Activated T-helper 9 cell treated with anti-CD3 and anti-CD28 coated beads, Interleukin-2, amount 50 U/mL, for 16 hours (primary cell): ENCODE data around the gene CSNK1D.
A peak's percentile ranks its signal among the peaks of the same experiment; 100 is the strongest.

Experiments used
- DNase-seq: peaks from one replicate; pipeline ENCODE4 v3.0.0-alpha.2; 2020; ENCODE audit warnings: low read depth

CSNK1D gene

GRCh38 chr17:82273327-82274133 lies at the start of gene CSNK1D:
Gene CSNK1D (minus strand): TSS chr17:82273700. CDS start chr17:82273381, 319 bp downstream.
- peak; percentile 88 for DNase-seq

- DNase-seq, result no peak
These were observed 49.3 kb upstream of the CSNK1D start for GRCh38 chr17:82322526-82323453.

GRCh38 chr17:82321947-82322466 lies 48.5 kb upstream of the CSNK1D start:
- no peak for DNase-seq

- peak; percentile 75 for DNase-seq
These were observed 47.7 kb upstream of the CSNK1D start for GRCh38 chr17:82320956-82321927.

GRCh38 chr17:82320140-82320840 lies 46.8 kb upstream of the CSNK1D start:
- DNase-seq, result no peak

GRCh38 chr17:82319619-82320062 lies 46.1 kb upstream of the CSNK1D start:
- no peak for DNase-seq

GRCh38 chr17:82318772-82319606 lies 45.5 kb upstream of the CSNK1D start:
- DNase-seq, result no peak

GRCh38 chr17:82318169-82318498 lies 44.6 kb upstream of the CSNK1D start:
- no peak for DNase-seq

- peak; percentile 46 for DNase-seq
These were observed 44.1 kb upstream of the CSNK1D start, which contains the start of gene CD7 for GRCh38 chr17:82317394-82318168. Gene CD7 (minus strand): TSS chr17:82317608. CDS start chr17:82317495, 113 bp downstream.

- DNase-seq, result no peak
These were observed 43.3 kb upstream of the CSNK1D start for GRCh38 chr17:82316651-82317393.

GRCh38 chr17:82315703-82316358 lies 42.3 kb upstream of the CSNK1D start:
- no peak for DNase-seq

GRCh38 chr17:82314727-82315605 lies 41.5 kb upstream of the CSNK1D start:
- no peak for DNase-seq

GRCh38 chr17:82314012-82314726 lies 40.7 kb upstream of the CSNK1D start:
- DNase-seq, result no peak

- DNase-seq, result no peak
These were observed 39.9 kb upstream of the CSNK1D start for GRCh38 chr17:82313195-82314011.

GRCh38 chr17:82311971-82312370 lies 38.5 kb upstream of the CSNK1D start:
- no peak for DNase-seq
